Spleen (tissue), 11 donors: Measurements from ENCODE around the gene USP16. TPM values are rescaled to one million over a fixed set of nuclear protein-coding genes. Genes with fewer than 3 reads are reported as not detected.
A peak's percentile ranks its signal among the peaks of the same experiment; 100 is the strongest.
"Not testable (repeated sequence)": the region's sequence is repeated elsewhere in the genome, so short reads cannot be mapped to it uniquely, and the experiment has no call there.

ENCODE experiments used
- DNase-seq: peaks from one replicate; pipeline ENCODE4 v3.0.0-alpha.2; 2020
- H3K27ac ChIP-seq, 8 donors: fragments of 200-600 bp; sonication (generic) in 7 of 8; 1 replicate in 4 of 8; 2 replicates in 4 of 8; pipeline versions ENCODE4 v1.5.0 to v1.8.0; 2016 to 2021; ENCODE audit warnings: inconsistent platforms in 4 of 8, mild to moderate bottlenecking in 4 of 8, moderate library complexity in 1 of 8
- H3K27me3 ChIP-seq, 7 donors: fragments of 200-600 bp; sonication (generic) in 6 of 7; replicated peaks in 1 of 7; 1 replicate in 4 of 7; 2 replicates in 3 of 7; pipeline versions ENCODE4 v1.5.0 to v1.8.0; 2016 to 2021; ENCODE audit warnings: inconsistent platforms in 3 of 7, mild to moderate bottlenecking in 1 of 7
- H3K36me3 ChIP-seq, 6 donors: fragments of 200-600 bp; sonication (generic) in 5 of 6; 1 replicate in 4 of 6; 2 replicates in 2 of 6; pipeline versions ENCODE4 v1.5.0 to v1.8.0; 2016 to 2021; ENCODE audit warnings: inconsistent platforms in 2 of 6
- H3K4me1 ChIP-seq, 6 donors: fragments of 200-600 bp; sonication (generic) in 5 of 6; 1 replicate in 3 of 6; 2 replicates in 3 of 6; pipeline versions ENCODE4 v1.5.0 to v1.8.0; 2016 to 2021; ENCODE audit warnings: inconsistent platforms in 3 of 6
- H3K4me3 ChIP-seq, 8 donors: fragments of 200-600 bp; sonication (generic) in 7 of 8; 1 replicate in 4 of 8; 2 replicates in 4 of 8; pipeline versions ENCODE4 v1.5.0 to v1.8.0; 2016 to 2021; ENCODE audit warnings: inconsistent platforms in 4 of 8, mild to moderate bottlenecking in 4 of 8, moderate library complexity in 2 of 8
- H3K9me3 ChIP-seq, 8 donors: fragments of 200-600 bp; sonication (generic) in 7 of 8; 1 replicate in 4 of 8; 2 replicates in 4 of 8; pipeline versions ENCODE4 v1.5.0 to v1.8.0; 2016 to 2021; ENCODE audit warnings: inconsistent platforms in 4 of 8
- CTCF ChIP-seq, 11 experiments: fragments of 200-600 bp in 7 of 11; fragments of 450-650 bp in 4 of 11; sonication (generic) in 4 of 11; IDR thresholded peaks in 8 of 11; conservative IDR thresholded peaks in 3 of 11; 1 replicate in 7 of 11; 2 replicates in 4 of 11; pipeline versions ENCODE4 v1.4.0 to v1.8.0; 2016 to 2021; ENCODE audit warnings: antibody characterized with exemption in 11 of 11, inconsistent platforms in 4 of 11, mild to moderate bottlenecking in 1 of 11
- POLR2A ChIP-seq, 3 donors: fragments of 450-650 bp; IDR thresholded peaks; one replicate each; pipeline ENCODE4 v1.5.1; 2017; ENCODE audit warnings: antibody characterized with exemption in 3 of 3, mild to moderate bottlenecking in 1 of 3
- POLR2AphosphoS5 ChIP-seq, 3 donors: sonication (generic); formaldehyde crosslinking; IDR thresholded peaks; one replicate each; pipeline ENCODE4 v1.5.1; 2017; ENCODE audit warnings: antibody characterized with exemption in 3 of 3
- WGBS, 5 donors: extraction: QIAGEN DNeasy Blood & Tissue Kit in 3 of 5; methylation state at CpG; one replicate each; pipeline versions ENCODE4 v1.1.5 to v1.1.7; 2013 to 2018; 5-methylcytosine and 5-hydroxymethylcytosine counted together
- intact Hi-C: fragments of 100-400 bp; cut with DNase I; formaldehyde crosslinking; loops from one replicate; pipeline ENCODE4 v1.15.0; 2023; ENCODE audit warnings: low total_unique reads
- polyA plus RNA-seq, 3 donors: library from polyadenylated mRNA; stranded (reverse); fragments of 200-250 nt; gene quantifications; one replicate each; pipeline ENCODE4 v1.2.1, GENCODE V29; 2013
- total RNA-seq, 7 donors: library from RNA; depleted of rRNA in 3 of 7; stranded (reverse); fragments of >200 nt in 3 of 7; fragmentation: NEBNext Ultra II Directional in 4 of 7; extraction: Animal tissue kit (Norgen Biotek cat#: 25700) in 4 of 7; gene quantifications; one replicate each; pipeline versions ENCODE4 v1.1.0 to v1.2.1, GENCODE V29; 2016 to 2021
- donor health status: healthy with polysubstance abuse.
- donor health status: DM: no; HTN: no; CAD: no; lungs with moderate emphysema.
- donor health status: DM: no; HTN: no; CAD: no.
- donor health status: Bipolar disorder and iron deficiency.
- donor health status: healthy.
- donor health status: DM: no; HTN: no; CAD: no.
- donor health status: DM: yes; HTN: yes; CAD: no.

Gene USP16
- total and polyA plus RNA-seq, 10 donors: 17.2 to 40.9 (median 35.8) TPM

GRCh38 chr21:29007810-29008209, 16.7 kb upstream of the USP16 start:
- WGBS, 5 donors: 77 to 94% (median 89%) methylated on average over 3 of the region's 3 CpGs
- no peaks in the 10 kb centered on the region for H3K9me3 ChIP-seq
- peaks cover 0 to 37% (median 12%) of the 10 kb centered on the region in 6 donors for H3K36me3 ChIP-seq
- peaks cover 0 to 14% (median 10%) of the 10 kb centered on the region in 6 donors for H3K4me1 ChIP-seq
- H3K27ac ChIP-seq: no peak overlapping the region
- no peak overlapping the region for H3K4me3 ChIP-seq
- DNase-seq: no peak
- no peaks in the 10 kb centered on the region for H3K27me3 ChIP-seq
- intact Hi-C loops: no loop called here
- TF ChIP-seq POLR2A (IDR thresholded peaks at IDR 0.05): no peak

GRCh38 chr21:29008367-29008766, 16.1 kb upstream of the USP16 start:
- TF ChIP-seq CTCF (IDR thresholded peaks at IDR 0.05 in 8 of 11, conservative IDR thresholded peaks at IDR 0.05 in 3 of 11) (no peak), POLR2AphosphoS5 (IDR thresholded peaks at IDR 0.05) (no peak), POLR2A (IDR thresholded peaks at IDR 0.05) (no peak)
- H3K9me3 ChIP-seq: no peaks in the 10 kb centered on the region
- H3K36me3 ChIP-seq: peaks cover 0 to 37% (median 12%) of the 10 kb centered on the region in 6 donors
- no peak overlapping the region for H3K27ac ChIP-seq
- no peak overlapping the region for H3K4me3 ChIP-seq
- H3K27me3 ChIP-seq: no peaks in the 10 kb centered on the region
- 90 to 96% (median 94%) methylated on average over 3 of the region's 3 CpGs for WGBS, 5 donors
- H3K4me1 ChIP-seq: peaks cover 0 to 11% (median 6%) of the 10 kb centered on the region in 6 donors
- DNase-seq: no peak
- intact Hi-C loops: no loop called here

- H3K4me1 ChIP-seq, H3K27me3 ChIP-seq, H3K9me3 ChIP-seq, H3K27ac ChIP-seq, intact Hi-C loops, H3K4me3 ChIP-seq, DNase-seq: not testable (repeated sequence)
- H3K36me3 ChIP-seq: peaks cover 0 to 31% (median 12%) of the 10 kb centered on the region in 6 donors
- 92 to 100% (median 98%) methylated on average over 1 to 27 of the region's 30 CpGs for WGBS, 5 donors
Measured at GRCh38 chr21:29011236-29011635, 13.2 kb upstream of the USP16 start.

GRCh38 chr21:29017639-29018237, 6.7 kb upstream of the USP16 start:
- peaks cover 9 to 44% (median 28%) of the 10 kb centered on the region in 6 donors for H3K4me1 ChIP-seq
- TF ChIP-seq POLR2A (IDR thresholded peaks at IDR 0.05) (no peak), POLR2AphosphoS5 (IDR thresholded peaks at IDR 0.05) (no peak), CTCF (IDR thresholded peaks at IDR 0.05 in 8 of 11, conservative IDR thresholded peaks at IDR 0.05 in 3 of 11) (no peak)
- H3K27ac ChIP-seq: peak overlapping the region in 4 of 8 donors; percentile 4 to 92 (median 90)
- H3K9me3 ChIP-seq: no peaks in the 10 kb centered on the region
- H3K4me3 ChIP-seq: peak overlapping the region in 7 of 8 donors; percentile 65 to 99 (median 93)
- no peaks in the 10 kb centered on the region for H3K27me3 ChIP-seq
- no peak for DNase-seq
- WGBS, 5 donors: 66 to 82% (median 76%) methylated on average over 6 of the region's 6 CpGs
- no peaks in the 10 kb centered on the region for H3K36me3 ChIP-seq
- intact Hi-C loops: no loop called here

- 15 to 36% (median 22%) methylated on average over 12 of the region's 12 CpGs for WGBS, 5 donors
- H3K36me3 ChIP-seq: no peaks in the 10 kb centered on the region
- peak overlapping the region; percentile 65 to 99 (median 94) for H3K4me3 ChIP-seq
- DNase-seq: no peak
- TF ChIP-seq POLR2AphosphoS5 (IDR thresholded peaks at IDR 0.05) (no peak), CTCF (IDR thresholded peaks at IDR 0.05 in 8 of 11, conservative IDR thresholded peaks at IDR 0.05 in 3 of 11) (no peak), POLR2A (IDR thresholded peaks at IDR 0.05) (no peak)
- peaks cover 9 to 53% (median 33%) of the 10 kb centered on the region in 6 donors for H3K4me1 ChIP-seq
- H3K9me3 ChIP-seq: no peaks in the 10 kb centered on the region
- H3K27ac ChIP-seq: peak overlapping the region; percentile 69 to 92 (median 87)
- intact Hi-C loops: no loop called here
- H3K27me3 ChIP-seq: no peaks in the 10 kb centered on the region
Measured at GRCh38 chr21:29018540-29018939, 5.9 kb upstream of the USP16 start.
